GM12892 (cell line): Measurements from ENCODE around the gene NARF.

ENCODE experiments used
- DNase-seq: peaks from one replicate; pipeline ENCODE4 v3.0.0; 2011; ENCODE audit not compliant: insufficient read length
- FAIRE-seq: peaks from 2 replicates; lab custom pipeline; 2011; peaks lifted over from hg19 to GRCh38; lab: Jason Lieb, UNC
- POLR2A ChIP-seq: IDR thresholded peaks from 2 replicates; pipeline ENCODE4 v1.6.1; 2011; ENCODE audit warnings: low read depth, low read length, control low read depth
- POLR2AphosphoS5 ChIP-seq: IDR thresholded peaks from 2 replicates; pipeline ENCODE4 v1.6.1; 2011; ENCODE audit warnings: low read depth, low read length, control low read depth
- TAF1 ChIP-seq: IDR thresholded peaks from 2 replicates; pipeline ENCODE4 v1.6.1; 2011; ENCODE audit warnings: low read depth, mild to moderate bottlenecking, control low read depth, low read length, borderline replicate concordance

NARF gene

DNA sequence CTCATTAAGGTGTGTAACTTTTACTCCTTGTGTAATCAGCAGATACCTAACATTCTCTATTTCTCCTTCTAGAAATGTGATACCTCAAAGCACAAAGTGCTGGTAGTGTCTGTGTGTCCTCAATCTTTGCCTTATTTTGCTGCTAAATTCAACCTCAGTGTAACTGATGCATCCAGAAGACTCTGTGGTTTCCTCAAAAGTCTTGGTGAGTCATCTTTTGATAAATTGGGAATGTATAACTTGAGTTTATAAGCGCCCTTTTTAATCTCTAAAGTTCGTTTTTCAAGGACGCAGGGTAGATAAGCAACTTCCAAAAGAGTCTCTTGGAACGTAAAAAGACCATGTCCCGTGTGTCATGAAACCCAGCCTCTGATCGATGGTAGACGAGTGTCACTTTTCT lies 10.2 kb downstream of the NARF start:
- FAIRE-seq = no peak
- TF ChIP-seq POLR2AphosphoS5 (no peak), TAF1 (no peak), POLR2A (no peak)
- DNase-seq = no peak

DNA sequence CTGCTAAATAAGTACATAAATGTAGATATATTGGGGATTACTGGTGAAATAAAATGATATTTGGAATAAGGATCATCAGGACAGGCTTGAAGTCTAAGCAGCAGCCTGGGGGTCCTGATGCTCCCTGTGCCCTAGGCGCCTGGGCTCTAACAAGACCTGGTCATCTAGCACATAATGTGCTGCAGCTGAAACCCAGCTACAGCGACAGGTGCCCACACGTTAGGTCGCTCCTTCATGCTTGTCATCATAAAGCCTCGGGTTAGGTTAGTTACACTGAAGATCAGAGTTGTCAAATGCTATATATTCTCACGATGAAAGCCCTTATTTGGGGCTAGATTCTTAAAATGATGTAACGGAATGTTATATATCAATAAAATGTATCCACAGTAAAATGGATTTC lies 11.5 kb downstream of the NARF start:
- TF ChIP-seq TAF1 (no peak), POLR2A (no peak), POLR2AphosphoS5 (no peak)
- FAIRE-seq = no peak
- DNase-seq = no peak

DNA sequence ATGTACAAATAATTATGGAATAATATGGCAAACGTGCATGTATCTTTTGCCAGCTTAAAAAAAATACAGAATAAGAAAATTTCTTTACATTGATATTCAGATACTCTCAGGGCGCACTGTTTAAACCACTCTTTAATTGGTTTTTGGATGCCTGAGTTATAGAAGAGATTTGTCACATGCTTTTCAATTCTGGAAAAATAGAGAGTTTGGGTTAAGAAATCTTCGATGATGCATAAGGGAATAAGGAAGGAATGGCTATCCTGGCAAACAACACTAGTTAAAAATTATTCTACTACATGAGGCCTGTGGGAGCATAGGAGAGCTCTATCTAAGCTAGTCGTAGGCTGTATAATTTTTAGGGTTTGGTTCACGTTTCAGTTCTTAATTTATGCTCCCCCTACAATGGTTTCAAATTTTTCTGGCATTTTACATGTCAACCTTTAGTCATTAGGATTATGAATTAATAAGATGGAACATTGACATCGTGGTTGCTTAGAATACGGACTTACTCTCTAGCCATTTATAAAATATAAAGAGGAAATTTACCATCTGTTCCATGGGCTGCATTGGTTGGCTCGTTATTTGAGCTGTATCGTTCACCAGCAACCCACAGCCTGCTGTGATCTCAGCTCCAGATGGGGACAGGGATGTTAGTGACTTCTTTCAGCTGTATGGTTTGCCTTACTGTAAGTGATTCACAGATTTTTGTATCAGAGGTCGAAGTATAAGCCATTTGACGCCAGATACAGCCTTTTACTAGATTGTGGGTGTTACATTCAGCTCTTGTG lies 15.9 kb downstream of the NARF start:
- TF ChIP-seq POLR2AphosphoS5 (no peak), TAF1 (no peak), POLR2A (no peak)
- FAIRE-seq (no peak), DNase-seq (no peak)

DNA sequence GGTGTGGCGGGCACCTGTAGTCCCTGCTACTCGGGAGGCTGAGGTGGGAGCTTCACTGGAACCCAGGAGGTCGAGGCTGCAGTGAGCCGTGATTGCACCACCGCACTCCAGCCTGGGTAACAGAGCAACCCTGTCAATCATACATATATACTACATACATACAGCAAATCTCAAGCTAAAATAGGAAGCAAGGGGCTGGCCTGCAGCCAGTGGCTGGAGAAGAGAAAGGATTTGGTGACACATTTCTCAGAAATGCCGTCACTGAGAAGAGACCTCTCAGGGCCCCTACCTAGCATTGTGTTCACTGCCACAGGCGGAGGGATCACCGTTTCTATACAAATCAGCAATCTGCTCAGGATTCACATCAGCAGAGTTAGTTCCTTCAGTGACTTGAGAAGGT lies 16.9 kb downstream of the NARF start:
- no peak for FAIRE-seq
- DNase-seq = no peak
- TF ChIP-seq POLR2AphosphoS5 = no peak
- no peak for TF ChIP-seq POLR2A
- no peak for TF ChIP-seq TAF1

DNA sequence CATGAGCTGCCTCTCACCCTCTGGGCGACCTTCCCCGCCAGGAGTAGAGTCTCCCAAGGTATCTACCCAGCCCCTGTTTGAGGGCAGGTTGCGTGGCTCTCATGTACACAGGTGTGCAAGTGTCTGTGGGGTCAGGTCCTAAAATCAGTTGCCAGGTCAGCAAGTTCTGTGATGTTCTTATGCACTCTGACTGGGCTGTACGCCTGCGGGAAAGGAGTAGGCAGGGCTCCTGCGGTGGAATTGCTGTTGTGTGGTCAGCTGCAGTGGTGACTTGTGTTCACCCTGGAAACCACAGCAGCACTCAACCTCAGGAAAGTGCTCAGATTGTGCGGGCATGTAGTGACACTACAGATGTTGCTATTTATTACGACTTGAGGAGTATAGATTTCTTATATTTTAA lies 19.4 kb downstream of the NARF start:
- no peak for FAIRE-seq
- no peak for TF ChIP-seq POLR2A
- TF ChIP-seq TAF1 = no peak
- no peak for TF ChIP-seq POLR2AphosphoS5
- DNase-seq = no peak

DNA sequence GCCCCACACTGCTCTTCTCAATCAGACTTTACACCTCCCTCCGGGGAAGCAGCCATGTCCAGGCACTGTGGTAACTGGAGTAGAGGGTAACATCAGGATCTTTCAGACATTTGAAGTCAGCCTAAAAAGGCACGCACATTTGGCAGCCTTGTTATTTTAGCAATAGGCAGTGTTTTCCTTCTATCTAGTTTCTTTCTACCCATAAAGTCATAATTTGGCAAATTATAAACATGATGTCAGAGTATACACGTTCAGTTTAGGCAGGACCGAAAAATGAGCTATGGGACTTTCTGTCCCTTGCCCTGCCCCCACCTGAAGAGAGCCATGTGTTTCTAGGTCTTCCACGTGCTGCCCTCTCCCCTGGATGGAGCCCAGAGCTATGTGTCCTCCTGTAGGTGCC lies 21.1 kb downstream of the NARF start:
- DNase-seq (no peak), FAIRE-seq (no peak)
- TF ChIP-seq POLR2A = no peak
- no peak for TF ChIP-seq TAF1
- no peak for TF ChIP-seq POLR2AphosphoS5

DNA sequence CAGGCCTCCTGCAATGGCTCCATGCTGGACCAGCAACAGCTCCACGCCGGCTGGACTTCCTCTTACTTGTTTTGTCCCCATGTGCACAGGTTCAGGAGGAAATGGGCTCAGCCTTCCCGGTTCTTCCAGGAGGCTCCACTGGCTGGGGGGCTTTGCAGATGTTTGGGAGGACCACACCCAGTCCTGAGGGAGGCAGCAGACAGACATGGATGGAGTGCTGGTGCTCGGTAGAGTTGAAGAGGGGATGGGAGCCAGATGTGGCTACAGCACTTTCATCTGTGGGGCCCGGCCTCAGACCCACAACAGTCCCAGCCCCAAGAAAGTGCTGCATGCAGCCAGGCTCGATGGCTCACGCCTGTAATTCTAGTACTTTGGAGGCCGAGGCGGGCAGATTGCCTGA lies 21.8 kb downstream of the NARF start:
- TF ChIP-seq TAF1 = no peak
- no peak for TF ChIP-seq POLR2A
- no peak for TF ChIP-seq POLR2AphosphoS5
- DNase-seq (no peak), FAIRE-seq (no peak)

DNA sequence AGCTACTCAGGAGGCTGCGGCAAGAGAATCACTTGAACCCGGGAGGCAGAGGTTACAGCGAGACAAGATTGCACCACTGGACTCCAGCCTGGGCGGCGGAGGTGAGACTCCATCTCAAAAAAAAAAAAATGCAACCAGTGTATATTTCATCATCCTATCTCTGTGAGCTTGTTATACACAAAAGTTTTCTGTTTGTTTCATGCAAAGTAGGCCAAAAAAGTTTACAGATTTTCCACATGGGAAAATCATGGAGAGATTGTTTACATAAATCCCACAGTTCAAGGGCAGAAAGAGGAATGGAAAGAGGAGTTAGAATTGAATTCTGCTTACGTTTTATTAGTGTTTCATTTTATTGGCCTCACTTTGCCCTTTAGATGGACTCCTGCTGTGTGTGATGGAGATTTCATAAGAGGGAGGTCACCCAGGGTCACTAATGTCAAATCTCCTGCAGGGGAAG lies 24.7 kb downstream of the NARF start:
- FAIRE-seq (no peak), DNase-seq (no peak)
- TF ChIP-seq POLR2AphosphoS5 (no peak), TAF1 (no peak), POLR2A (no peak)

DNA sequence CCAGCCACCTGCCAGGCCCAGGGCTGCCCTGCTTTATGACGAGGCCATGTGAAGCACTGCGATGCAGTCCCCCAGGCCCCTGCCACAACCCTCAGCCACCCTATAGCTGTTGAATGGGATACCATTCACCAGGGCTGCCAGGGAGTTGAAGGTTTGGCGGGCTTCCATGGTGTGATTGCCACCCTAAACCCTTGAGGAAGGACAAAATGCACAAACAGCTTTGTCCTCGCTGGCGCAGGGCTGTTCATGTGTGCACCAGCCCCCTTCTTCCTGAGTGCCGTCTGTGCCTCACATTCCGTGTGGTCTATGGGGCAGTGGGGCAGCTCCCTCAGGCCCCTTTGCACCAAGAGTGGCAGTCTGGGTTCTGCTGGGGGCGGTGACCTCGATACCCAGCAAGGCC lies 25.3 kb downstream of the NARF start:
- FAIRE-seq (no peak), DNase-seq (no peak)
- TF ChIP-seq POLR2AphosphoS5 = no peak
- no peak for TF ChIP-seq POLR2A
- no peak for TF ChIP-seq TAF1

DNA sequence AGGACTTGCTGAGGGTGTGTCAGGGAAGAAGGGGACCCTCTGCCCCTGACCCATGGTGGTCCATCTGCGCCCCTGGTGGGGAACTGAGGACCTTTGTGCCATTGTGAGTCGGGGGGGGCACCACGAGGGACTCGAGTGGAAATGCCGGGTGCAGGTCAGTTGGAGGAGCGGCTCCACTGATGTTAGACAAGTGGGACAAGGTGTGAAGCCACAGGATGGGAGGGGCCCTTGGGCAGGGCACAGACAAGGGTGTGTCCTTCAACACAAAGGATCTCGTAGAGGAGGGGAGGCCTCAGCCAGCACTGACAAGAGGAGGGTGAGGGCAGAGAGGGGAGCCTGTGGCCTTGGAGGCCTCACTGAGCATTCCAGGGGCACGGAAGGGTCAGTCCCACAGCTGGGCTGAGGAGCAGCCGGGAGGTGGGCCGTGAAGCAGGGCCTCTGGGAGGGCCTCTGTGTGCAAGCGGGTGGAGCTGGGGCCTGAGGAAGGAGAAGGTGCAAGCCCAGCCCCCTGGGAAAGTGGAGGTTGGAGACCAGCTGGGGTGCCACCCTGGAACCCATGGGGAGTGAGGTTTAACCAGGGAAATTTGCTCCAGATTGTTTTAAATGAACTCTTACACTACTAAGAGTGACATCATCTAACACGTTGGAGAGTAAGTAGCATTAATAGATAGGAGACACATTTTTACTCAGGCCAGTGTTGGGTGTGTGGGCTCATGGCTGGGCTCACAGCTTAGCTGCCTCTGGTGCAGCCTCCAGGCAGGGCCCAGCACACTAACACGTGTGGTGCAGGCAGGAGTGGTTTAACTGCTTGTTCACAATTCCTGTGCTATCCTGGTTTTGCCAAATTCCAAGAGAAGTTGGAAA lies 27.9 kb downstream of the NARF start:
- DNase-seq (no peak), FAIRE-seq (no peak)
- TF ChIP-seq TAF1 (no peak), POLR2AphosphoS5 (no peak), POLR2A (no peak)

DNA sequence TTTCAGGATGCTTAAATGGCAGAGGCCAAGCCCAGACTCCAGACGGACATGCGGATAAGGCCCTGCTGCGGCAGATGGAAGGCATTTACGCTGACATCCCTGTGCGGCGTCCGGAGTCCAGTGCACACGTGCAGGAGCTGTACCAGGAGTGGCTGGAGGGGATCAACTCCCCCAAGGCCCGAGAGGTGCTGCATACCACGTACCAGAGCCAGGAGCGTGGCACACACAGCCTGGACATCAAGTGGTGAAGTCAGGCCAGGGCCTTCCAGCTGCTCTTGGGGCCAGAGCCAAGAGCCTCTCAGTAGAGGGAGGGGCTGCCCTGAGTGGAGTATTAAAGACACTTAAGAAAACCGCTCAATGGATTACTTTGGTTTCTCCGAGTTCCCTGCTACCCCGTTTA lies 29.4 kb downstream of the NARF start:
- FAIRE-seq (no peak), DNase-seq (no peak)
- TF ChIP-seq POLR2A (no peak), POLR2AphosphoS5 (no peak), TAF1 (no peak)

DNA sequence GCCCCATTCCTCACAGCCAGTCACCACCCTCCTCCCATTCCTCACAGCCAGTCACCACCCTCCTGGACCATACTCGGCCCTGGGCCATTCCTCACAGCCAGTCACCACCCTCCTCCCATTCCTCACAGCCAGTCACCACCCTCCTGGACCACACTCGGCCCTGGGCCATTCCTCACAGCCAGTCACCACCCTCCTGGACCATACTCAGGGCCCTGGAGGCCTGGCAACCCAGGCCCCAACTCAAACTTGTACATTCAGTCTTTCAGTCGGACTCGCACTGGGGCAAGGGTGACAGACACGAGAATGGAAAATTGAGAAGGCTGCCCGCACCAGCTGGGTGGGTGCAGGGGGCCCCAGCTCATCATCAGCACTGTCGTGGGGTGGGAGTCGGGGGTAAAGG lies 30.6 kb downstream of the NARF start:
- no peak for DNase-seq
- FAIRE-seq = no peak
- TF ChIP-seq TAF1 (no peak), POLR2A (no peak), POLR2AphosphoS5 (no peak)

DNA sequence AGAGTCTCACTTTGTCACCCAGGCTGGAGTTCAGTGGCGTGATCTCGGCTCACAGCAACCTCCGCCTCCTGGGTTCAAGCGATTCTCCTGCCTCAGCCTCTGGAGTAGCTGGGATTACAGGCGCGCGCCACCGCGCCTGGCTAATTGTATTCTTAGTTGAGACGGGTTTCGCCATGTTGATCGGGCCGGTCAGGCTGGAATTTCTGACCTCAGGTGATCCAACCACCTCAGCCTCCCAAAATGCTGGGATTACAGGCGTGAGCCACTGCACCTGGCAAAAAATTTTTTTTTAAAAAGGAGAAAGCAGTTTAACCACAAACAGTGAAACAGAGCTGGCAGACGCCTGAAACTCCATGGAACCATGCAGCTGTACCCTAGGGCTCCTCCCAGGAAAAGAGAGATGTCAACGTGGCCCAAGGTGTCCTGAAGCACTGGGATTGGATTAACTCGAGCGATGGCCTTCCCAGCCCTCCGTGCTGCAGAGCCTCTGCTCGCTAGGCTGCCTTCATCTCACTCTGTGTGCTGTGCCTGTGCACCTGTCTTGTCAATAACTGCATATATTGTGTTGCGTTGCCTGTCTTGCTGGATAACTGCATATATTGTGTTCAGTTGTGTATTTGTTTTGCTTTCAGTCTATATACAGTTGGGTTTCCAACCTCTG lies 31.4 kb downstream of the NARF start:
- no peak for FAIRE-seq
- no peak for DNase-seq

More for the DNA sequence above, 31.4 kb downstream of the NARF start:
- no peak for TF ChIP-seq TAF1
- TF ChIP-seq POLR2AphosphoS5 = no peak
- TF ChIP-seq POLR2A = no peak
